ENCODE results near the gene WDR70. TPM values are rescaled to one million over a fixed set of nuclear protein-coding genes. Genes with fewer than 3 reads are reported as not detected.
A peak's percentile ranks its signal among the peaks of the same experiment; 100 is the strongest.
"Not testable (repeated sequence)": the region's sequence is repeated elsewhere in the genome, so short reads cannot be mapped to it uniquely, and the experiment has no call there.

Gene WDR70
- 10 to 100 TPM; 28.8 to 35.3 TPM for total RNA-seq

DNA sequence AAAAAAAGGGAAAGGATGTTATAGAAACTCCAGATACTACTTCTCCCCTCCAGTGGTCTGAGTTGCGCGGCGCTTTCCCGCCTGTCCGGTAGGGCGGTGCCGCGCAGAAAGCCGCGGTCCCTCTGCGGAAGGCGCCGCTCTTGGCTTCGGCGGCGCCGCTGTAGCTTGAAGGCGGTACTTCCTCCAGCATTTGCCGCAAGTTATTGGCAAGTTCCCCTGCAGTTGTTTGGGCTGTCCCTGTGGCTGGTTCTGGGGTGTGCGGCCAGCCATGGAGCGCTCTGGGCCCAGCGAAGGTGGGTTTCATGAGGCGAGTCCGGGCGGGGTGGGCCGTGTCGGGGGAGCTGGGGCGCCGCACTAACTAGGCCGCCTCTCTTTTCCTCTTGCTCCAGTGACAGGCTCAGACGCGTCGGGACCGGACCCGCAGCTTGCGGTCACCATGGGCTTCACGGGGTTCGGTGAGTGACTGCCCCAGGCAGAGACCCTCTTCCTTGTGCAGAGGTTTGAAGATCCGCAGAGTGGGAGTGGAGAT lies at the start of gene WDR70:
WDR70 (plus strand) TSS at position 219 of the 529 bp plus-strand sequence; CDS start at position 269, 50 bp downstream.
- H3K4me1 Mint-ChIP-seq (ENCODE audit: low read depth), result peaks cover 14% of the 10 kb centered on the region
- not testable (repeated sequence) for H3K36me3 Mint-ChIP-seq (ENCODE audit: low read depth); H3K9me3 Mint-ChIP-seq (ENCODE audit: insufficient read depth); H3K27me3 Mint-ChIP-seq (ENCODE audit: low read depth)
- H3K4me3 Mint-ChIP-seq, result peak within 1 kb of the TSS; percentile 93
- POLR2A ChIA-PET, result interaction anchor here (0.6 to 1.7 kb wide), 4 partner anchors 8 to 1226 kb away, joined by 3 to 14 read pairs (median 3); partner anchors contain the start of gene NUP155
- peak; percentile 85 for DNase-seq
- ATAC-seq, result peak; percentile 97
- H3K27ac Mint-ChIP-seq, result peak within 1 kb of the TSS; percentile 79
- CTCF ChIA-PET, result interaction anchor here (0.6 to 2.2 kb wide), 5 partner anchors 9 to 80 kb away, joined by 3 to 15 read pairs (median 3); partner anchors contain the start of gene NUP155

DNA sequence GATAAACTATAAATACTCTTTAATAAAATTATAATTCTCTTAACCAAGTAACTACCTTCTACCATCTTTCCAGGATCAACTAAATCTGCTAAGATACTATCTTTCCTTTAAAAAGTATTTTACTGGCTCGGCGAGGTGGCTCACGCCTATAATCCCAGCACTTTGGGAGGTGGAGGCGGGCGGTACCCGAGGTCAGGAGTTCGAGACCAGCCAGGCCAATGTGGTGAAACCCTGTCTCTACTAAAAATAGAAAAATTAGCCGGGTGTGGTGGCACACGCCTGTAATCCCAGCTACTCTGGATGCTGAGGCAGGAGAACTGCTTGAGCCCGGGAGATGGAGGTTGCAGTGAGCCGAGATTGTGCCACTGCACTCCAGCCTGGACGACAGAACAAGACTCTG lies 44.4 kb upstream of the WDR70 start:
- H3K9me3 Mint-ChIP-seq (ENCODE audit: insufficient read depth); ATAC-seq; H3K27ac Mint-ChIP-seq; CTCF ChIA-PET; H3K27me3 Mint-ChIP-seq (ENCODE audit: low read depth); DNase-seq; H3K4me1 Mint-ChIP-seq (ENCODE audit: low read depth); H3K4me3 Mint-ChIP-seq: not testable (repeated sequence)
- H3K36me3 Mint-ChIP-seq (ENCODE audit: low read depth), result peaks cover 37% of the 10 kb centered on the region
- POLR2A ChIA-PET, result interaction anchor here (0.6 kb wide), 1 partner anchor 22 kb away, joined by 3 read pairs; no protein-coding TSS in a partner anchor

DNA sequence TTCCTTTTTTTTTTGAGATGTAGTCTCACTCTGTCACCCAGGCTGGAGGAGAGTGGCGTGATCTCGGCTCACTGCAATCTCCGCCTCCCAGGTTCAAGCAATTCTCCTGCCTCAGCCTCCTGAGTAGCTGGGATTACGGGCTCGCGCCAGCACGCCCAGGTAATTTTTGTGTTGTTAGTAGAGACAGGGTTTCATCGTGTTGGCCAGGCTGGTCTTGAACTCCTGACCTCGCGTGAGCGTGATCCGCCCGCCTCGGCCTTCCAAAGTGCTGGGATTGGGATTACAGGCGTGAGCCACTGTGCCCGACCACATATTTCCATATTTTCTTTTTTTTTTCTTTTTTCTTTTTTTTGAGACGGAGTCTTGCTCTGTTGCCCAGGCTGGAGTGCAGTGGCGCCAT lies 36.4 kb upstream of the WDR70 start:
- H3K36me3 Mint-ChIP-seq (ENCODE audit: low read depth), result peaks cover 40% of the 10 kb centered on the region
- H3K4me1 Mint-ChIP-seq (ENCODE audit: low read depth); H3K27ac Mint-ChIP-seq; H3K4me3 Mint-ChIP-seq; H3K27me3 Mint-ChIP-seq (ENCODE audit: low read depth); ATAC-seq; DNase-seq; CTCF ChIA-PET; H3K9me3 Mint-ChIP-seq (ENCODE audit: insufficient read depth): not testable (repeated sequence)
- POLR2A ChIA-PET, result interaction anchor here (0.6 kb wide), 1 partner anchor 273 kb away, joined by 4 read pairs; no protein-coding TSS in a partner anchor

DNA sequence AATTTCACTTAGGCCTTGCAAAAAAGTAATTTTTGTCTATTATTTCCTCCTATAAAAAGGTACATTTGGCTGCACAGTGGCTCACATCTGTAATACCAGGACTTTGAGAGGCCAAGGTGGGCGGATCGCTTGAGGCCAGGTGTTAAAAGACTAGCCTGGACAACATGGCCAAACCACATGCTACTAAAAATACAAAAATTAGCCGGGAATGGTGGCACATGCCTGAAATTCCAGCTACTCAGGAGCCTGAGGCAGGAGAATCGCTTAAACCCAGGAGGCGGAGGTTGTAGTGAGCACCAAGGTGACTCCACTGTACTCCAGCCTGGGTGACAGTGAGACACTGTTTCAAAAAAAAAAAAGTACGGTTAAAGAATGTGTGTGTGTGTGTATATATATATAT lies 24.0 kb upstream of the WDR70 start:
- Mint-ChIP-seq H3K27me3 (ENCODE audit: low read depth) (no peaks in the 10 kb centered on the region), H3K27ac (no peak overlapping the region), H3K4me1 (ENCODE audit: low read depth) (no peaks in the 10 kb centered on the region), H3K36me3 (ENCODE audit: low read depth) (peaks cover 32% of the 10 kb centered on the region), H3K4me3 (no peak overlapping the region), H3K9me3 (ENCODE audit: insufficient read depth) (no peaks in the 10 kb centered on the region)
- CTCF ChIA-PET, result no interaction called here
- POLR2A ChIA-PET, result no interaction called here
- DNase-seq (no peak), ATAC-seq (no peak)

DNA sequence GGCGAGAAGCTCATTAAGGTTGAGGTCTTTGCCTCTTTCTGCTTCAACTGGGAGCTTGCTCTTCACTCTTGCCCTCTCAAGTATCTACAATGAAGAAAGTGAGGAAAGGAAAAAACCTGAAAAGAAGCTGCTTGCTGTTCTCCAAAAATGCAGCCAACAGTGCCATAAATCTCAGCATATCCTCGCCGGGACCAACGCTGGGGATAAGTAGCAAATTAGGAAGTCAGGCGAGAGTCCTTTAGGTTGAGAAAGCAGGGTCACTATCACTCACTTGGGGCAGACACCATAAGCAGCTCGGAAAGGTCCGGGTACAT lies 8.6 kb upstream of the WDR70 start:
- no peaks in the 10 kb centered on the region for H3K9me3 Mint-ChIP-seq (ENCODE audit: insufficient read depth)
- no peaks in the 10 kb centered on the region for H3K27me3 Mint-ChIP-seq (ENCODE audit: low read depth)
- ATAC-seq (no peak), DNase-seq (no peak)
- peaks cover 41% of the 10 kb centered on the region for H3K4me1 Mint-ChIP-seq (ENCODE audit: low read depth)
- H3K4me3 Mint-ChIP-seq, result peak overlapping the region; percentile 97
- H3K36me3 Mint-ChIP-seq (ENCODE audit: low read depth), result peaks cover 16% of the 10 kb centered on the region
- peak overlapping the region; percentile 98 for H3K27ac Mint-ChIP-seq
- POLR2A ChIA-PET, result interaction anchor here (0.9 to 1.7 kb wide), 8 partner anchors 9 to 494 kb away, joined by 3 to 14 read pairs (median 4); partner anchors contain the start of genes NIPBL and WDR70
- CTCF ChIA-PET, result interaction anchor here (0.7 to 3.1 kb wide), 8 partner anchors 9 to 500 kb away, joined by 3 to 15 read pairs (median 4); partner anchors contain the start of genes CPLANE1, NIPBL and WDR70

DNA sequence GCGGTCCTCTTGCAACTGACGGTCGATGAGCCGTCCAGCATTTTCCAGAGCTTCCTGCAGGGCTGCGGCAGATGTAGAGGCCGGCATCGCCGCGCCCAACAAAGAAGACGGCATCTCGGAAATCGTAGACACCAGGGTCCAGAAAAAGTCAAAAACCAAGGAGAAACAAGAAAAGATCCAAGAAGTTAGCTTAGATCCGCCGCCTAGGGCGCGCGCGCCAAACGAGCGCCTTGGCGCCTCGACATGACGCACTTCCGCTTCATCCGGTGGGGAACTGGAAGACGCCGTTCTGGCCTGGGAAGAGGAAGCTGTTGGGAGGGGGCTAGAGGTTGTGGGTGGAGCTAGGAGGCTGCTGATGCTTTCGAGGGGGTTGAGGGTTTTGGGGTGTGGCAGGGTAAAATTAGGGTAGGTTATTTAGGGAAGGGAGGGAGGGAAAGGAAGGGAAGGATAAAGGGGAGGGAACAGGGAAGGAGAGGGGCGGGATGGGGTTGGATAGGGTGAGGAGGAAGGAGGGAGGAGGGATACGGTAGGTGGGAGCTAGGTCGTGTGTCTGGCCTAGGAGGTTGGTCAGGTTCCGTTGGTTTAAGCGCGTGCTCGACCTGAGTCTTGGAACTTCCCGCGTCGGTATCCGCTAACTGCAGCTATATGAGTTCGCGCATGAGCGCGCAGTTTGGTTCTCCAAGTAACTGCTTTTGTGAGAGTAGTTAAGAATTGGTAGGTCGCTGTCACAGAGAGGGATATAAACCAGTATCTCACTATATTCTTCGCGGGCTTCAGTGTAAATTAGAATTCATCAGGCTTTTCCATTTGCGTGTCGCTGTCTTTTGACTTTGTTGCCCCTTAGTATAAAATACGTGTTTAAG lies 8.0 kb upstream of the WDR70 start, which contains the start of gene NUP155:
NUP155 (minus strand) TSS at position 243 of the 863 bp plus-strand sequence; CDS start at position 114, 129 bp downstream.
- peak within 1 kb of the TSS; percentile 97 for H3K4me3 Mint-ChIP-seq
- H3K27ac Mint-ChIP-seq, result peak within 1 kb of the TSS; percentile 98
- H3K4me1 Mint-ChIP-seq (ENCODE audit: low read depth), result peaks cover 38% of the 10 kb centered on the region
- ATAC-seq (peak; percentile 95), DNase-seq (peak; percentile 94)
- CTCF ChIA-PET, result interaction anchor here (0.7 to 3.1 kb wide), 11 partner anchors 8 to 1134 kb away, joined by 3 to 15 read pairs (median 3); partner anchors contain the start of genes CPLANE1, NIPBL and WDR70
- POLR2A ChIA-PET, result interaction anchor here (0.6 to 1.7 kb wide), 15 partner anchors 8 to 1219 kb away, joined by 3 to 14 read pairs (median 4); partner anchors contain the start of genes LMBRD2, NIPBL, SKP2 and WDR70
- H3K9me3 Mint-ChIP-seq (ENCODE audit: insufficient read depth), result no peaks in the 10 kb centered on the region
- peaks cover 16% of the 10 kb centered on the region for H3K36me3 Mint-ChIP-seq (ENCODE audit: low read depth)
- H3K27me3 Mint-ChIP-seq (ENCODE audit: low read depth), result no peaks in the 10 kb centered on the region

DNA sequence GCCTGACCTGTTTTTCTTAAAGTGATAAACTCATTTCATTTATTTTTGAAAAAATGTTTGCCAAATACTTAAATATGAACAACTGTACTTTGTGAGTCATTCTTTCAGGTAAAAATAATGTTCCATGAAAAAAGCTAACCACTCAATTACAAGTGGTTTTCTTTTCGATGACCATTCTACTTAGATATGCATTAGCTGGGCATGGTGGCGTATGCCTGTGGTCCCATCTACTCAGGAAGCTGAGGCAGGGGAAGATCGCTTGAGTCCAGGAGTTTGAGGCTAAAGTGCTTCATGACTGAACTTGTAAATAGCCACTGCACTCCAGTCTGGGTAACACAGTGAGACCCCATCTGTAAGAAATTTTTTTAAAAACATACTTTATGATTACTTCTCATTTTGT lies 4.0 kb upstream of the WDR70 start:
- Mint-ChIP-seq H3K4me1 (ENCODE audit: low read depth) (peaks cover 17% of the 10 kb centered on the region), H3K36me3 (ENCODE audit: low read depth) (peaks cover 4% of the 10 kb centered on the region), H3K9me3 (ENCODE audit: insufficient read depth) (no peaks in the 10 kb centered on the region), H3K27me3 (ENCODE audit: low read depth) (no peaks in the 10 kb centered on the region), H3K4me3 (no peak overlapping the region), H3K27ac (no peak overlapping the region)
- ATAC-seq (no peak), DNase-seq (no peak)
- ChIA-PET CTCF (no interaction called here), POLR2A (no interaction called here)

DNA sequence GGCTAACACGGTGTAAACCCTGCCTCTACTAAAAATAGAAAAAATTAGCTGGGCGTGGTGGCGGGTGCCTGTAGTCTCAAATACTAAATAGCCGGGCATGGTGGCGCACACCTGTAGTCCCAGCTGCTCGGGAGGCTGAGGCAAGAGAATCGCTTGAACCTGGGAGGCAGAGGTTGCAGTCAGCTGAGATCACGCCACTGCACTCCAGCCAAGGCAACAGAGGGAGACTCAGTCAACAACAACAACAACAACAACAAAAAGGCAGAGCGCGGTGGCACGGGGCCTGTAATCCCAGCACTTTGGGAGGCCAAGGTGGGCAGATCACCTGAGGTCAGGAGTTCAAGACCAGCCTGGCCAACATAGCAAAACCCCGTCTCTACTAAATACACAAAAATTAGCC lies 1.1 kb upstream of the WDR70 start:
- H3K27me3 Mint-ChIP-seq (ENCODE audit: low read depth); H3K27ac Mint-ChIP-seq; H3K36me3 Mint-ChIP-seq (ENCODE audit: low read depth); H3K9me3 Mint-ChIP-seq (ENCODE audit: insufficient read depth); ATAC-seq; CTCF ChIA-PET; DNase-seq; POLR2A ChIA-PET: not testable (repeated sequence)
- Mint-ChIP-seq H3K4me3 (peak overlapping the region; percentile 48), H3K4me1 (ENCODE audit: low read depth) (peaks cover 14% of the 10 kb centered on the region)

DNA sequence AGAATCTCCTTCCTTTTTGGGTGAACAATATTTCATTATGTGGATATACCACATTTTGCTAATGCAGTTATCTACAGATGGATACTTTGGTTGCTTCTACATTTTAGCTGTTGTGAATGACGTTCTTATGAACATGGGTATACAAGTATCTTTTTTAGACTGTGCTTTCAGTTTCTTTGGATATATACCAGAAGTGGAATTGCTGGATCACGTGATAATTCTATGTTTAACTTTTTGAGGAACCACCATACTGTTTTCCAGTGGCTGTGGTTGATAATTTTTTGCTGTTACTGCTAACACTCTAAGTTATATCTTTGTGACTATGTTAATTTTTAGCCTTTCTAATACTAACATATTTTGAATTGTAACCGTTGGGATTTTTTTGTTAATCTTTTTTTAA lies 12.5 kb downstream of the WDR70 start:
- Mint-ChIP-seq H3K27me3 (ENCODE audit: low read depth) (no peaks in the 10 kb centered on the region), H3K27ac (no peak overlapping the region), H3K4me3 (no peak overlapping the region), H3K4me1 (ENCODE audit: low read depth) (no peaks in the 10 kb centered on the region), H3K36me3 (ENCODE audit: low read depth) (peaks cover 15% of the 10 kb centered on the region), H3K9me3 (ENCODE audit: insufficient read depth) (no peaks in the 10 kb centered on the region)
- ATAC-seq, result no peak
- no peak for DNase-seq
- ChIA-PET POLR2A (no interaction called here), CTCF (no interaction called here)

DNA sequence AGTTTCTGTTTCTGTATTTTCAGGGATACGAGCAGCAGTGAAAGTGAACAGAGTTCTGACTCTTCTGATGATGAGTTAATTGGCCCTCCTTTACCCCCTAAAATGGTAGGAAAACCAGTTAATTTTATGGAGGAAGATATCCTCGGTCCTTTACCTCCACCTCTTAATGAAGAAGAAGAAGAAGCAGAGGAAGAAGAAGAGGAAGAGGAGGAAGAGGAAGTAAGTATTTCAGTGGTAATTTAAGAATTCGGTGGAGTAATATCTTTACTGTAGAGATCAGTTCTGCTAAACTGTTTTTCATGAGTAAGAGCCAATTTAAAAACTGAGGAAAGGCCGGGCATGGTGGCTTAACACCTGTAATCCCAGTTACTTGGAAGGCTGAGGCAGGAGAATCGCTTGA lies 17.2 kb downstream of the WDR70 start:
- ChIA-PET CTCF (no interaction called here), POLR2A (no interaction called here)
- Mint-ChIP-seq H3K27ac (no peak overlapping the region), H3K36me3 (ENCODE audit: low read depth) (peaks cover 21% of the 10 kb centered on the region), H3K27me3 (ENCODE audit: low read depth) (no peaks in the 10 kb centered on the region), H3K4me1 (ENCODE audit: low read depth) (no peaks in the 10 kb centered on the region), H3K4me3 (no peak overlapping the region), H3K9me3 (ENCODE audit: insufficient read depth) (no peaks in the 10 kb centered on the region)
- no peak for ATAC-seq
- DNase-seq, result no peak

DNA sequence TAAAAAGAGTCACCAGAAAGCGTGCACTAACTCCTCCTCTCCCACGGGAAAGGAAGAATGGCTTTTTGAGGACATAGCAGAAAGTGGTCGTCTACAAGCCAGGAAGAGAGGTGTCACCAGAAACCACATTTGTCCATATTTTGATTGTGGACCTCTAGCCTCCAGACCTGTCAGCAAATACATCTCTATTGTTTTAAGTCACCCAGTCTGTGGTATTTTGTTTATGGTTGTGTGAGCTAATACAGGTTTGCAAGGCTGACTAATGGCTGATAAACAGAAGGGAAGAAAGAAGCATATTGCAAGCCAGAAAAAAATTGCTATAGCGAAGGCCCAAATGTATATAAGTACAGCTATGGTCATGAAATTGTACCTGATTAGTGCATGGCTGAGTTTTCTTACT lies 21.4 kb downstream of the WDR70 start:
- H3K4me3 Mint-ChIP-seq, result no peak overlapping the region
- H3K27me3 Mint-ChIP-seq (ENCODE audit: low read depth), result no peaks in the 10 kb centered on the region
- H3K4me1 Mint-ChIP-seq (ENCODE audit: low read depth), result no peaks in the 10 kb centered on the region
- peaks cover 17% of the 10 kb centered on the region for H3K36me3 Mint-ChIP-seq (ENCODE audit: low read depth)
- DNase-seq, result no peak
- no peaks in the 10 kb centered on the region for H3K9me3 Mint-ChIP-seq (ENCODE audit: insufficient read depth)
- no peak overlapping the region for H3K27ac Mint-ChIP-seq
- ChIA-PET POLR2A (no interaction called here), CTCF (interaction anchor here (0.8 to 1.6 kb wide), 2 partner anchors 13 to 22 kb away, joined by 3 read pairs; partner anchors contain the start of gene WDR70)
- no peak for ATAC-seq

DNA sequence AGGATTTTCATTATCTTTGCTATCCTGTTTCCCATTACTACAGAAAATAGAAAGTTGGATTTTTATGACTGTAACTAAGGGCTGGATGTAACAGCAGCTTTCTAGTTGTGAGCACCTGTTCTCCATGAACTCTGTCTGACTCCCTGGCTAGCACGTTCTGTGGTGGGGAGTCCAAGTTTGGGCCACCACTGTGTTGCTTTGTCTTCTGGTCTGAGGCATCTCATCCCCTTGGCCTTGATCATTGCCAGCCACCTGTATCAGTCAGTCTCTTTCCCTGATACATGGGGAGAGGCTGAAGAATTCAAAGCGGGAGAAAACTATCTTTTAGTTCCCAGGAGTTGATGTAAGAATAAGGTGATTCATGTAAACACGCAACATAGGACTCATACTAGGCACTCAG lies 33.4 kb downstream of the WDR70 start:
- DNase-seq, result no peak
- Mint-ChIP-seq H3K36me3 (ENCODE audit: low read depth) (peaks cover 14% of the 10 kb centered on the region), H3K27ac (no peak overlapping the region), H3K27me3 (ENCODE audit: low read depth) (no peaks in the 10 kb centered on the region), H3K4me1 (ENCODE audit: low read depth) (no peaks in the 10 kb centered on the region), H3K9me3 (ENCODE audit: insufficient read depth) (no peaks in the 10 kb centered on the region), H3K4me3 (no peak overlapping the region)
- ChIA-PET POLR2A (no interaction called here), CTCF (interaction anchor here (0.9 to 4.2 kb wide), 29 partner anchors 9 to 818 kb away, joined by 3 to 39 read pairs (median 4); partner anchors contain the start of genes NUP155 and WDR70)
- ATAC-seq, result no peak
